BE2C (cell line): ENCODE data around the gene CSPG4.
"Not testable (repeated sequence)": the region's sequence is repeated elsewhere in the genome, so short reads cannot be mapped to it uniquely, and the experiment has no call there.

Source experiments
- DNase-seq: peaks from one replicate; pipeline ENCODE4 v3.0.0-alpha.2; 2020
- H3K27me3 ChIP-seq: fragments of 250-450 bp; sonication (Bioruptor Pico); 2 replicates; pipeline ENCODE4 v1.5.1; 2020; ENCODE audit warnings: mild to moderate bottlenecking
- H3K36me3 ChIP-seq: fragments of 250-450 bp; sonication (Bioruptor Pico); 2 replicates; pipeline ENCODE4 v1.5.1; 2020; ENCODE audit warnings: mild to moderate bottlenecking
- H3K4me1 ChIP-seq: fragments of 250-450 bp; sonication (Bioruptor Pico); 2 replicates; pipeline ENCODE4 v1.5.1; 2020
- H3K4me3 ChIP-seq: 2 replicates; pipeline ENCODE4 v1.5.1; 2011; ENCODE audit warnings: low read depth, low read length
- H3K9me3 ChIP-seq: fragments of 250-450 bp; sonication (Bioruptor Pico); 2 replicates; pipeline ENCODE4 v1.5.1; 2020
- CTCF ChIP-seq: IDR thresholded peaks from 2 replicates; pipeline ENCODE4 v1.5.1; 2012; ENCODE audit warnings: mild to moderate bottlenecking, low read depth, low read length

CSPG4 gene

GRCh38 chr15:75714195-75714594 lies 1.5 kb upstream of the CSPG4 start:
- Histone ChIP-seq H3K36me3 (no peaks in the 10 kb centered on the region), H3K4me3 (no peak overlapping the region), H3K4me1 (peaks cover 24% of the 10 kb centered on the region), H3K27me3 (no peaks in the 10 kb centered on the region), H3K9me3 (no peaks in the 10 kb centered on the region)
- DNase-seq = no peak
- no peak for TF ChIP-seq CTCF

GRCh38 chr15:75713338-75713895 lies 769 bp upstream of the CSPG4 start:
- Histone ChIP-seq H3K9me3 (no peaks in the 10 kb centered on the region), H3K27me3 (no peaks in the 10 kb centered on the region), H3K4me1 (peaks cover 22% of the 10 kb centered on the region), H3K4me3 (no peak overlapping the region; the same call in 1 of the 2 replicates), H3K36me3 (no peaks in the 10 kb centered on the region)
- DNase-seq = peak; percentile 68
- no peak for TF ChIP-seq CTCF

- not testable (repeated sequence) for H3K4me3 ChIP-seq, H3K36me3 ChIP-seq, H3K27me3 ChIP-seq, DNase-seq, H3K9me3 ChIP-seq
- peaks cover 19% of the 10 kb centered on the region for H3K4me1 ChIP-seq
These were observed 1.2 kb downstream of the CSPG4 start for GRCh38 chr15:75711495-75711894.

GRCh38 chr15:75710874-75711273 lies 1.8 kb downstream of the CSPG4 start:
- not testable (repeated sequence) for H3K4me3 ChIP-seq, DNase-seq, H3K36me3 ChIP-seq, H3K27me3 ChIP-seq, H3K9me3 ChIP-seq
- peaks cover 24% of the 10 kb centered on the region for H3K4me1 ChIP-seq

DNA sequence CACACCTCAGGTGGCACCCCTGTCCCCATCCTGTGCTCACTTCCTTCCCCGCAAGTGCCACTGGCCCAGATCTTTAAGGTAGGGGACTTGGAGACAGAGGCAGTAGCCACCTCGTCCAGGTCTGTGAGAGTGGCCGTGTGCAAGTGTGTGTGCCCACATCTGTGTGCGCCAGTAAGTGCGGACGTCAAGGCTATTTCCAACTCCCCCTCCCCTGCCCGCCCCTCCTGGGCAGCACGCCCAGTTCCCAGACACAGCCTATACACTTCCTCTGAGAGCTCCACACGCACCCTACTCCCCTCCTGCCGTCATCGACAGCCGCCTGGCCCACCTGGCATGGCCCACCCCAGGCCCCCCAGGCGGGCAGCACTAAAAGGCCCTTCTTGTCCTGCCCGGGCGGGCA lies 3.2 kb downstream of the CSPG4 start:
- H3K9me3 ChIP-seq, H3K4me3 ChIP-seq, H3K27me3 ChIP-seq, H3K36me3 ChIP-seq: not testable (repeated sequence)
- H3K4me1 ChIP-seq = peaks cover 28% of the 10 kb centered on the region
- DNase-seq = peak; percentile 69

- H3K4me1 ChIP-seq = peaks cover 30% of the 10 kb centered on the region
- no peaks in the 10 kb centered on the region for H3K36me3 ChIP-seq
- no peaks in the 10 kb centered on the region for H3K9me3 ChIP-seq
- no peak overlapping the region for H3K4me3 ChIP-seq
- no peaks in the 10 kb centered on the region for H3K27me3 ChIP-seq
- no peak for DNase-seq
- no peak for TF ChIP-seq CTCF
These were observed 6.0 kb downstream of the CSPG4 start for GRCh38 chr15:75706682-75706954.

DNA sequence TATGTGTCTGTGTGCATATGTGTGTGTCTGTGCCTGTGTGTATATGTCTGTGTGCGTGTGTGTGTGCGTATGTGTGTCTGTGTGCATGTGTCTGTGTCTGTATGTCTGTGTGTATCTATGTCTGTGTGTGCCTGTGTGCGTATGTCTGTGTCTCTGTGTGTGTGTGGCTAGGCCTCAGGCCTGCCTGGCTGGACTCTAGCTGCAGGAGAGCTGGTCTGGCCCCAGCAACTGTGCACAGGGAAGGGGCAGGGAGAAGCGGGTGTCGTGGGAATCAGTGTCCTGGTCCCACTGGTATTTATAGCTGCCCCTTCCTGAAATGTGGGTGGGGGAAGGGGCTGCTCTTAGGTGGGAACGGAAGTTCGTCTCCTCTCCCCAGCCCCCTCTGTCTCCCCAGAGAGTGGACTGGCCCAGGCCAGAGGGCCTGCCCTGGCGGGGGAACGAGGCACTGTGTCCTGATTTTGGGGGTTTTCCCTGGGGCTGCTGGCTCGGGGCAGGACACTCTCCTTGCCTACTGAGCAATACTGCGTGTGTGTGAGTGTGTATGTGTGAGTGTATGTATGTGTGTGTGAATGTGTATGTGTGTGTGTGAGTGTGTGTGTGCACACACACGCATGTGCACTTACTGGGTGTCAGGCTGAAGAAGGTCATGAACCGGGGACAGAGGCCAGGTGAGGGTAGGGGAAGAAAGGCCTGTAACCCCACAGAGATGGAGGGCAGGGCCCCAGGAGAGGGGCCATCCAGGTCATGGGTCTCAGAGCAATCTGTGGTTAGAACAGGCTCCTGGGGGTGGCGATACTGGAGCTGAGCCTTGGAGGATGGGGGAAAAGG lies 6.6 kb downstream of the CSPG4 start:
- Histone ChIP-seq H3K9me3 (no peaks in the 10 kb centered on the region), H3K27me3 (no peaks in the 10 kb centered on the region), H3K36me3 (no peaks in the 10 kb centered on the region), H3K4me3 (no peak overlapping the region), H3K4me1 (peaks cover 34% of the 10 kb centered on the region)
- DNase-seq = no peak
- TF ChIP-seq CTCF = no peak

- H3K4me3 ChIP-seq, H3K9me3 ChIP-seq, DNase-seq, H3K36me3 ChIP-seq, H3K27me3 ChIP-seq: not testable (repeated sequence)
- peaks cover 40% of the 10 kb centered on the region for H3K4me1 ChIP-seq
These were observed 7.3 kb downstream of the CSPG4 start for GRCh38 chr15:75705375-75705774.
